ENCODE results near the gene PTGDR.

DNA sequence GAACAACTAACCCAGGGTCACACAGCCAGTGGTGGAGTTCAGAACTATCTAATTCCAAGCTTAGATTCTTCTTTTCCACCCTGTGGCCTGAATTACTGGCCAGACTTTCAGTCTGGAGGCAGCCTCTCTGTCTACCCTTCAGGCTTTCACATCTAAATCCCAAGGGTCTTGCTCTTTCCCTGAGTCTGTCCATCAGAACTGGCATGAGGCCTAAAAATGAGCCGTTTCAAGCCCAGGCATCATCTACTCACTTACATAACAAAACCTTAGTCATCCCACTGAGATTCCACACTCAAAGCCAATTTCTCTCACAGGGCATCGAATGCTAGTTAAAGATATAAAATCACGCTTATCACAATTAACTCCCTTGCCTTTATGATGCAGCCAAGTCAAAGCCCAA is 1.3 kb upstream of the PTGDR start:
- TF ChIP-seq, protein P1, sequence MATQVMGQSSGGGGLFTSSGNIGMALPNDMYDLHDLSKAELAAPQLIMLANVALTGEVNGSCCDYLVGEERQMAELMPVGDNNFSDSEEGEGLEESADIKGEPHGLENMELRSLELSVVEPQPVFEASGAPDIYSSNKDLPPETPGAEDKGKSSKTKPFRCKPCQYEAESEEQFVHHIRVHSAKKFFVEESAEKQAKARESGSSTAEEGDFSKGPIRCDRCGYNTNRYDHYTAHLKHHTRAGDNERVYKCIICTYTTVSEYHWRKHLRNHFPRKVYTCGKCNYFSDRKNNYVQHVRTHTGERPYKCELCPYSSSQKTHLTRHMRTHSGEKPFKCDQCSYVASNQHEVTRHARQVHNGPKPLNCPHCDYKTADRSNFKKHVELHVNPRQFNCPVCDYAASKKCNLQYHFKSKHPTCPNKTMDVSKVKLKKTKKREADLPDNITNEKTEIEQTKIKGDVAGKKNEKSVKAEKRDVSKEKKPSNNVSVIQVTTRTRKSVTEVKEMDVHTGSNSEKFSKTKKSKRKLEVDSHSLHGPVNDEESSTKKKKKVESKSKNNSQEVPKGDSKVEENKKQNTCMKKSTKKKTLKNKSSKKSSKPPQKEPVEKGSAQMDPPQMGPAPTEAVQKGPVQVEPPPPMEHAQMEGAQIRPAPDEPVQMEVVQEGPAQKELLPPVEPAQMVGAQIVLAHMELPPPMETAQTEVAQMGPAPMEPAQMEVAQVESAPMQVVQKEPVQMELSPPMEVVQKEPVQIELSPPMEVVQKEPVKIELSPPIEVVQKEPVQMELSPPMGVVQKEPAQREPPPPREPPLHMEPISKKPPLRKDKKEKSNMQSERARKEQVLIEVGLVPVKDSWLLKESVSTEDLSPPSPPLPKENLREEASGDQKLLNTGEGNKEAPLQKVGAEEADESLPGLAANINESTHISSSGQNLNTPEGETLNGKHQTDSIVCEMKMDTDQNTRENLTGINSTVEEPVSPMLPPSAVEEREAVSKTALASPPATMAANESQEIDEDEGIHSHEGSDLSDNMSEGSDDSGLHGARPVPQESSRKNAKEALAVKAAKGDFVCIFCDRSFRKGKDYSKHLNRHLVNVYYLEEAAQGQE (IDR thresholded peaks at IDR 0.05; ENCODE audit: low read depth) = no peak
- TF ChIP-seq, protein P2, sequence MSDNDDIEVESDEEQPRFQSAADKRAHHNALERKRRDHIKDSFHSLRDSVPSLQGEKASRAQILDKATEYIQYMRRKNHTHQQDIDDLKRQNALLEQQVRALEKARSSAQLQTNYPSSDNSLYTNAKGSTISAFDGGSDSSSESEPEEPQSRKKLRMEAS (IDR thresholded peaks at IDR 0.05) = no peak
- no peak for TF ChIP-seq YY1 (IDR thresholded peaks at IDR 0.05; ENCODE audit: low read depth)
- no peak for TF ChIP-seq NFIC (IDR thresholded peaks at IDR 0.05)

All from Ishikawa (cell line).